ENCODE measurements around the gene TET2. TPM values are rescaled to one million over a fixed set of nuclear protein-coding genes. Genes with fewer than 3 reads are reported as not detected.

TET2 gene
- total RNA-seq, 1 donor = 18.6 TPM

- H3K4me3 ChIP-seq (ENCODE audit: low read depth, low read length) = no peak overlapping the region
- TF ChIP-seq CTCF (IDR thresholded peaks at IDR 0.05; ENCODE audit: insufficient read depth, low read length) = no peak
- DNase-seq (ENCODE audit: low read depth) = no peak
Measured at GRCh38 chr4:105113800-105114199, 32.9 kb upstream of the TET2 start.

DNA sequence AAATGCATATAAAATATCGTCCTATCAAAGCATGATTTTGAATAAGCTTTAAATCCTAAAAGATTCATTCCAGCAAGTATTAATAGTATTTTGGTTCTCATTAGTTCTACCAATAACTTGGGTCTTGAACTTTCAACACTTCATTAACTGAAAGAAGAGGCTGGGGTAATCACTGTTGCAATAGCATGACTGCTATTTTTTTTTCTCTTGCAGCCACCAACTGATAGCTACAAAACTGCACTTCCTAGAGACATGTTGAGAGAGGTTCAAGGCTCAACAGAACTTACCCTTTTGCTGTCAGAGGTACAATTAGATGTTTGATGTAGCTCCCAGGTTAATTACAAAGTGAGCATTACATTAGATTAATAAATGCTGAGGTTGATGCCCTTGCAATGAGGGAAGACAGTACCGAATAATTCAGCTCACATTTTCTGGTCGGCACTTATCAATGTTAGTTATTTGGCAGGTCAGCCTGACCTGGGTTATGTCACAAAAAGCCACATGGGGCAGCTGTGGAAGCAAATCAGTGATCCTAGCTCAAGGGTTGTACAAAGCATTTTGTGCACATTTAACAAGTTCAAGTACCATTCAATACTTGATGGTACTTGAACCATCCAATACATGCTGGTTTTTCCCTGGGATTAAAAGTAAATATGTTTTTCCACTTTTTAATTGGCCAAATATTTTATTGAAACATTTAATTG lies 29.9 kb upstream of the TET2 start:
- DNase-seq (ENCODE audit: low read depth) = no peak
- no peak for TF ChIP-seq CTCF (IDR thresholded peaks at IDR 0.05; ENCODE audit: insufficient read depth, low read length)
- H3K4me3 ChIP-seq (ENCODE audit: low read depth, low read length) = no peak overlapping the region

DNA sequence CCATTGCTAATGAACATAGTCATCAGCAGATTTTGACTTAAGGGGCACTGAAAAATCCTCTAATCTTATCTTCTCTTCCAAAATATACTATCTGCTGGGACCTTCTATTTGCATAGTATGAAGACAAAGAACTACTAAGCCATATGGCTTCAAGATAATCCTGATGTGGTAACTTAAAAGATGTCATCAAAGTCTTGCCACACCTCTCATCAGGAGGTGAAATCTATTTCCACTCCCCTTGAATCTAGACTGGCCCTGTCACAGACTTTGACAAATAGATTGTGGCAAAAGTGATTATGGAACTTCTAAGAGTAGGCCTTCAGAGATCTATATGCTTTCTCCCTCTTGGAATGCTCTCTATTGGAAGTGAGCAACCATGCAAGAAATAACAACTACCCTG lies 27.3 kb upstream of the TET2 start:
- no peak for TF ChIP-seq CTCF (IDR thresholded peaks at IDR 0.05; ENCODE audit: insufficient read depth, low read length)
- no peak for DNase-seq (ENCODE audit: low read depth)
- no peak overlapping the region for H3K4me3 ChIP-seq (ENCODE audit: low read depth, low read length)

GRCh38 chr4:105120626-105121025 lies 26.1 kb upstream of the TET2 start:
- no peak for DNase-seq (ENCODE audit: low read depth)
- no peak overlapping the region for H3K4me3 ChIP-seq (ENCODE audit: low read depth, low read length)
- no peak for TF ChIP-seq CTCF (IDR thresholded peaks at IDR 0.05; ENCODE audit: insufficient read depth, low read length)

DNA sequence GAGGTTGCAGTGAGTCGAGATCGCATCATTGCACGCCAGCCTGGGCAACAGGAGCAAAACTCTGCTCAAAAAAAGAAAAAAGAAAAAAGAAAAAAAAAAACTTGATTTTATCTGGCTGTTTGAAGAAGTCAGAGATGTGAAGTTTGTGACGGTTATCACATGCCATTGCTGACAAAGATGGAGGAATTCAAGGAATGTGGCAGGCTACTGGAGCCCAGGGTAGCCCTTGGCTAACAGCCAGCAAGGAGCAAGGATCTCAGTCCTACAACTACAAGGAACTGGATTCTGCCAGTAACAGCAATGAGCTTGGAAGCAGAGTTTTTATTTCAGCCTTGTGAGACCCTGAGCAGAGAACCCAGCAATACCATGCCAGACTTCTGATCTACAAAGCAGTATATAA lies 24.3 kb upstream of the TET2 start:
- H3K4me3 ChIP-seq (ENCODE audit: low read depth, low read length) = no peak overlapping the region
- peak; percentile 31 for DNase-seq (ENCODE audit: low read depth)
- TF ChIP-seq CTCF (IDR thresholded peaks at IDR 0.05; ENCODE audit: insufficient read depth, low read length) = no peak

GRCh38 chr4:105126311-105127169 lies 20.1 kb upstream of the TET2 start:
- TF ChIP-seq CTCF (IDR thresholded peaks at IDR 0.05; ENCODE audit: insufficient read depth, low read length) = no peak
- no peak overlapping the region for H3K4me3 ChIP-seq (ENCODE audit: low read depth, low read length)
- peak; percentile 91 for DNase-seq (ENCODE audit: low read depth)
